SU-DHL-6 (cell line): ENCODE results near the gene GFI1B.

Source experiments
- H2AFZ ChIP-seq: fragments of 200-600 bp; sonication (generic); 2 replicates; pipeline ENCODE4 v1.6.1; 2014; ENCODE audit warnings: low read depth, mild to moderate bottlenecking, moderate library complexity, mixed read lengths, antibody characterized with exemption, low read length; ENCODE audit not compliant: severe bottlenecking
- H3F3A ChIP-seq: fragments of 200-600 bp; shearing (Covaris generic); 2 replicates; pipeline ENCODE4 v1.6.0; 2016; ENCODE audit warnings: antibody characterized with exemption, mild to moderate bottlenecking; ENCODE audit not compliant: insufficient read depth
- H3K27ac ChIP-seq: fragments of 200-600 bp; sonication (generic); 2 replicates; pipeline ENCODE4 v1.5.1; 2016; ENCODE audit warnings: low read depth, mild to moderate bottlenecking, low read length, moderate library complexity, mixed read lengths
- H3K27me3 ChIP-seq: fragments of 200-600 bp; sonication (generic), shearing (Covaris generic); 2 replicates; pipeline ENCODE4 v1.6.0; 2014; ENCODE audit warnings: mild to moderate bottlenecking, low read length
- H3K36me3 ChIP-seq: fragments of 200-600 bp; sonication (generic); 2 replicates; pipeline ENCODE4 v1.6.1; 2014; ENCODE audit warnings: mild to moderate bottlenecking, low read length, mixed read lengths
- H3K4me2 ChIP-seq: fragments of 300-600, 200-600 bp; shearing (Covaris generic), sonication (generic); 2 replicates; pipeline ENCODE4 v1.6.0; 2014; ENCODE audit warnings: low read length, low read depth, mild to moderate bottlenecking; ENCODE audit not compliant: poor library complexity, severe bottlenecking
- H3K4me3 ChIP-seq: fragments of 200-600 bp; sonication (generic); 2 replicates; pipeline ENCODE4 v1.5.1; 2014; ENCODE audit warnings: antibody characterized with exemption, low read length, mild to moderate bottlenecking, mixed read lengths; ENCODE audit not compliant: insufficient read depth, poor library complexity, severe bottlenecking
- H3K79me2 ChIP-seq: fragments of 200-600 bp; sonication (generic); 2 replicates; pipeline ENCODE4 v1.6.1; 2014; ENCODE audit warnings: mild to moderate bottlenecking, low read length, moderate library complexity; ENCODE audit not compliant: insufficient read depth
- H3K9ac ChIP-seq: fragments of 200-600 bp; sonication (generic); 2 replicates; pipeline ENCODE4 v1.7.0; 2014; ENCODE audit warnings: mild to moderate bottlenecking, low read length
- H3K9me2 ChIP-seq: fragments of 200-600 bp; sonication (generic); replicated peaks from 2 replicates; pipeline ENCODE4 v1.6.1; 2014; ENCODE audit warnings: low read length; ENCODE audit not compliant: insufficient read depth
- H3K9me3 ChIP-seq: fragments of 200-600 bp; sonication (generic); 2 replicates; pipeline ENCODE4 v1.6.1; 2014; ENCODE audit warnings: low read length, mixed read lengths; ENCODE audit not compliant: insufficient read depth
- H4K20me1 ChIP-seq: fragments of 200-600 bp; sonication (generic); 2 replicates; pipeline ENCODE4 v1.6.1; 2014; ENCODE audit warnings: low read depth, mild to moderate bottlenecking, antibody characterized with exemption, low read length, moderate library complexity, mixed read lengths
- CTCF ChIP-seq: fragments of 200-600 bp; sonication (generic); IDR thresholded peaks from one replicate; pipeline ENCODE4 v1.5.1; 2017; ENCODE audit warnings: antibody characterized with exemption, mild to moderate bottlenecking, low read length, moderate library complexity; ENCODE audit not compliant: insufficient read depth, poor library complexity, severe bottlenecking
- EZH2phosphoT487 ChIP-seq: fragments of 200-600 bp; sonication (generic), shearing (Covaris generic); conservative IDR thresholded peaks from 2 replicates; pipeline ENCODE4 v1.6.1; 2018; ENCODE audit warnings: mild to moderate bottlenecking, antibody characterized with exemption, low read length, moderate library complexity, mixed read lengths

GFI1B gene

GRCh38 chr9:133002147-133003070, 23.9 kb downstream of the GFI1B start:
- Histone ChIP-seq H3K36me3 (no peaks in the 10 kb centered on the region), H3K9me3 (no peaks in the 10 kb centered on the region), H3F3A (no peaks in the 10 kb centered on the region), H4K20me1 (no peaks in the 10 kb centered on the region), H3K9ac (no peak overlapping the region), H3K27ac (no peak overlapping the region), H3K4me3 (no peak overlapping the region), H3K9me2 (no peaks in the 10 kb centered on the region), H3K79me2 (no peaks in the 10 kb centered on the region), H3K27me3 (no peaks in the 10 kb centered on the region), H2AFZ (no peak overlapping the region), H3K4me2 (no peak overlapping the region)
- TF ChIP-seq CTCF (no peak), EZH2phosphoT487 (no peak)

GRCh38 chr9:133003071-133003461, 24.6 kb downstream of the GFI1B start:
- Histone ChIP-seq H3K9ac (no peak overlapping the region), H3K27me3 (no peaks in the 10 kb centered on the region), H3K9me2 (no peaks in the 10 kb centered on the region), H3K9me3 (no peaks in the 10 kb centered on the region), H2AFZ (no peak overlapping the region), H3K79me2 (no peaks in the 10 kb centered on the region), H3K4me3 (no peak overlapping the region), H3K36me3 (no peaks in the 10 kb centered on the region), H4K20me1 (no peaks in the 10 kb centered on the region), H3K4me2 (no peak overlapping the region), H3F3A (no peaks in the 10 kb centered on the region), H3K27ac (no peak overlapping the region)
- no peak for TF ChIP-seq EZH2phosphoT487
- TF ChIP-seq CTCF, result no peak

GRCh38 chr9:133003671-133004090, 25.2 kb downstream of the GFI1B start:
- no peaks in the 10 kb centered on the region for H3K27me3 ChIP-seq

More at GRCh38 chr9:133003671-133004090, 25.2 kb downstream of the GFI1B start:
- no peak overlapping the region for H3K4me2 ChIP-seq
- H3K9me2 ChIP-seq, result no peaks in the 10 kb centered on the region
- no peaks in the 10 kb centered on the region for H3F3A ChIP-seq
- H3K9me3 ChIP-seq, result no peaks in the 10 kb centered on the region
- H3K79me2 ChIP-seq, result no peaks in the 10 kb centered on the region
- no peak overlapping the region for H3K9ac ChIP-seq
- no peaks in the 10 kb centered on the region for H4K20me1 ChIP-seq
- H3K27ac ChIP-seq, result no peak overlapping the region
- H2AFZ ChIP-seq, result no peak overlapping the region
- H3K36me3 ChIP-seq, result no peaks in the 10 kb centered on the region
- no peak for TF ChIP-seq EZH2phosphoT487
- TF ChIP-seq CTCF, result no peak
- H3K4me3 ChIP-seq, result no peak overlapping the region
